GM21717 (cell line): ENCODE data around the gene TCP11L2.

ENCODE experiments used
- ATAC-seq: cut with Tn5 transposase; IDR thresholded peaks from one replicate; pipeline ENCODE4 v1.9.1; 2021; ENCODE audit warnings: mild to moderate bottlenecking, moderate library complexity; ENCODE audit not compliant: unreplicated experiment

TCP11L2 gene

DNA sequence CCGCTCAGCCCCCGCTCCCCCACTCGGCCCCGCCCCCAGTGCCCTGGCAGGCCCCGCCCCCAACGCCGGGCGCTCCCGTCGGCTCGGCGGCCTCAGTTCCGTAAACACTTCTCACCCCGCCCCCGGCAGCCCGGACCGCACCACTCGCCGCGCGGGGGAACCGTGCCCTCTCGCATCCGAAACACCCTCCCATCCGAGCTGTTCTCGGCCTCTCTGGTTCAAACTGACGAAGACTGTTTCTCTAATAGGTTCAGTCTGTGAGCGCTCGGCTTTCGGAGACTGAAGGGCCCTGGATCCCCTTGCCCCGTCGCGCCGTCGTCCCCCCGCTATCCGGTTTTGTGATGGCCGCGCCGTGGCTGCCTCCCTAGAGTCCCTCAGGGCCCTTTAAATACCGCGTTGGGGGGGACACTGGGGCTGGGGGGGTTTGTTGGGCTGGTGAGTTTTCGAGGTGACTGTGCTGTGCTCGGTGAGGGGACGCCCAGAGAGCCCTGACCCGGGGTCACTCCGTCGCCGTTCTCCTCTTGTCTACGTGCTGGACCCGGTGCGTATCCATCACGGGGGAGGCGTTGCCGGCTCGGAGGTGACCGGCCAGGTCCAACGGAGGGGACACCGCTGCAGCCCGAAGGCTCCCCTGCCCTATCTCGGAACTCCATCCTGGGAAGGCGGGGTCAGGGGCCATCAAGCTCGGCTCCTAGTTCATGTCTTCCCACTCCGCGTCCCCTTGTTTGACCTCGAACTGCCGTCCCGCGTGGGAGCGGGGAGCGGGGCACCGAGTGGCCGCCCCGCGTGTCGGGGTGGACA, at the start of gene TCP11L2:
TCP11L2 (plus strand) TSS at position 333 of the 801 bp plus-strand sequence. CDS start 8,343 bp downstream, outside the sequence.
- peak; percentile 71 for ATAC-seq

DNA sequence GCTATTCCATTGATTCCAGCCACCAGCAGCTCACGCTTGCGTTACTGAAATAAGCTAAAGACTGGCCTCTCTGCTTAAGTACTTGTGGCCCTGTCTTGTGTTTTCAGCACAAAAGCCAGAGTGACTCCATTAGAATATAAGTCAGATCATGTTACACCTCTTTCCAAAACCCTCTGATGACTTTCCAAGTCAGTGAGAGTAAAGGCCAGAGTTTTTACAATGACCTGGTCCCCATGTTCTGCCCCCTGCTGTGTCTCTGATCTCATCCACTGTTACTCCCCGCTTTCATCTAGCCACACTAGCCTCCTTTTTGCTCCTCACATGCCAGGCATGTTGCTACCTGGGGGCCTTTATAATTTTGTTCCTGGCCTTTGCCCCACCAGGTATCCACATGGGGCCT, 47.8 kb upstream of the TCP11L2 start:
- ATAC-seq, result no peak

DNA sequence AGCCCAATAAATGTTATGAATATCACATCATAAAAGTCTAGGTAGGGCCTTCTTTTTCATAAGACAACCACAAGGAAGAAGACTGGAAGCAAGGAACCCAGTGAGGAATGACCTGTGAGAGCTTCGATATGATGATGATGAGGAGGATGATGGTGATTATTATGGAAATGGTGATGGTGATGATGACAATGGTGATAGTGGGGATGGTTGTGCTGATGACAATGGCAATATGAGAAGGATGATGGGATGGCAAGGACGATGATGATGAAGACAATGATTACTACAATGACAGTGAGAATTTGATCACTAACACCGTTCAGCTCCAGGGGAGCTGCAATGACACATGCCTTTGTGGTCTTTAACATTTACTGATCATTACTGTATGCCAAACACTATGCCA, 47.0 kb upstream of the TCP11L2 start:
- ATAC-seq, result no peak

DNA sequence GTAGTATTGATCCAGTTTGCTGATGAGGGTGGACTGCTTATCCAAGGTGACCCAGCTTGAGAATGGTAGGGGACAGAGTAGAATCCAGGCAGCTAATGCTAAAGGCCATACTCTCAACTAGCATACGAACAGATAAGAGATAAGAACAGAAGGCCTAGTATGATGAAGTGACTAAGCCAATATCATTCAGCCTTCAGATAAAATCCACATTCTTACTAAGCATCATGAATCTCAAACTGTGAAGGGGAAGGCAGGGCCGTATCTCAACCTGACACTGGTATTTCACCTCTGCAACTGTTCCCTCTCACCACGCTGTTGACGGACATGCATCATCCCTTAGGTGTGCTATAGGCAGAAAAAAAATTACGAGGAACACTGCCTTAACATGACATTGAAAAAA, 46.6 kb upstream of the TCP11L2 start:
- ATAC-seq, result no peak

DNA sequence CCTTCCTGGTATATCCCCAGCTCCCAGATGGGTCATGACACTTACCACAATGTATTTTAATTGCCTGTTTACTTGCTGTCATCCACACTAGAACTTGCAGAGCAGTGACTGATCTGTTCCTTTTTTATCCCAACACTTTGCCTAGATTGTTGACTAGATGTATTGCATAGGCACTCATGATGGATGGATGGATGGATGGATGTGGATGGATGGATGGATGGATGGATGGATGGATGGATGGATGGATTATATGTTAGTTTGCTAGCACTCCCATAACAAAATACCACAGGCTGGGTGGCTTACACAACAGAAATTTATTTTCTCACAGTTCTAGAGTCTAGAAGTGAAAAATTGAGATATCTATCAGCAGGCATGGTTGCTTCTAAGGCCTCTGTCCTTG, 46.0 kb upstream of the TCP11L2 start:
- no peak for ATAC-seq

DNA sequence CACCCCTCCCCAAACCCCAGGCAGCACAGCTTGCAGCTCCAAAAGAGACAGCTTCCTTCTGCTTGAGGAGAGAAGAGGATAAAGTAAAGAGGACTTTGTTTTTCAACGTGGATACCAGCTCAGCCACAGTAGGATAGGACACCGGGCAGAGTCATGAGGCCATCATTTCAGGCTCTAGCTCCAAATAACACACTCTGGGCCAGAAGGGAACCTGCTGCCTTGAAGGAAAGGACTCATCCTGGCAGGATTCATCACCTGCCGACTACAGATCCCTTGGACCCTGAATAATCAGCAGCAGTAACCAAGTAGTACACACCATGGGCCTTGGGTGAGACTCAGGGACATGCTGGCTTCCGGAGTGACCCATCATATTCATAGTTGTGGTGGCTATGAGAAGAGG, 44.3 kb upstream of the TCP11L2 start:
- ATAC-seq, result no peak

DNA sequence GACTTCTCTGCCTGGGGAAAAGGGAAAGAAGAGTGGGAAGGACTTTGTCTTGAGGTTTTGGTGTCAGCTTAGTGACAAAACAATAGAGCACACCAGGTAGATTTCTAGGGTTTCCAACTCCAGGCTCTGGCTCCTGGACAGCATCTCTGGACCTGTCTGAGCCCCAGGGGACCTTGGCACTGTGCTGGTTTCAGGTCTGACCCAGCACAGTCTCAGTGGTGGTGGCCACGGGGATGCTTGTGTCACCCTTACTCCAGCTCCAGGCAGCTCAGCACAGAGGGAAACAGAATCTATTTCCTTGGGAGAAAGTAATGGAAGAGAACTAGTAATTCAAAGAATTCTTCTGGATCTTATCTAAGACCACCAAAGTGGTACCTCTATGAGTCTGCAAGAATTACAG, 43.6 kb upstream of the TCP11L2 start:
- no peak for ATAC-seq

DNA sequence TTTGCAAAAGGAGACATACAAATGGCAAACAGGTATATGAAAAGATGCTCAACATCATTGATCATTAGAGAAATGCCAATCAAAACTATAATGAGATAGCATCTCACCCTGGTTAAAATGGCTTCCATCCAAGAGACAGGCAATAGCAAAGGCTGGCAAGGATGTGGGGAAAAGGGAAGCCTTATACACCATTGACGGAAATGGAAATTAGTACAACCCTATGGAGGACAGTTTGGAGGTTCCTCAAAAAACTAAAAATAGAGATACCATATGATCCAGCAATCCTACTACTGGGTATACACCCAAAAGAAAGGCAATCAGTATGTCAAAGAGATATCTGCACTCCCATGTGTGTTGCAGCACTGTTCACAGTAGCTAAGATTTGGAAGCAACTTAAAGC, 37.4 kb upstream of the TCP11L2 start:
- ATAC-seq, result no peak

DNA sequence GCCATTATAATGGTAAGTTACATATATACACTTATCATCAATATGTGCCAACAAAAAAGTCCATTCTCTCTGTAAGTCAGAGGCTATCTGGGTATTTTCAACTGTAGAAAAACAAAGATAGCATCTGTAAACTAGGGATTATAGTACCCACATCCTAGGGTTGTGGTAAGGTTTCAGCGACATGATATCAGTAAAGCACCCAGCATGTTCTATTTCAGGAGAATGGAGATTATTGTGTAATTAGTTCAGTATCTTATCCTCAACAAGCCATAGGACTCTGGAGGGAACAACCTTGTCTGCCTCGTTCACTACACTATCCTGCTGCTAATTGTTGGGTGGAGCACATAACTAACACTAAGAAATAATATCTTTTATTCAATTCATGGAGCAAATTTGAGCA, 35.0 kb upstream of the TCP11L2 start:
- no peak for ATAC-seq

DNA sequence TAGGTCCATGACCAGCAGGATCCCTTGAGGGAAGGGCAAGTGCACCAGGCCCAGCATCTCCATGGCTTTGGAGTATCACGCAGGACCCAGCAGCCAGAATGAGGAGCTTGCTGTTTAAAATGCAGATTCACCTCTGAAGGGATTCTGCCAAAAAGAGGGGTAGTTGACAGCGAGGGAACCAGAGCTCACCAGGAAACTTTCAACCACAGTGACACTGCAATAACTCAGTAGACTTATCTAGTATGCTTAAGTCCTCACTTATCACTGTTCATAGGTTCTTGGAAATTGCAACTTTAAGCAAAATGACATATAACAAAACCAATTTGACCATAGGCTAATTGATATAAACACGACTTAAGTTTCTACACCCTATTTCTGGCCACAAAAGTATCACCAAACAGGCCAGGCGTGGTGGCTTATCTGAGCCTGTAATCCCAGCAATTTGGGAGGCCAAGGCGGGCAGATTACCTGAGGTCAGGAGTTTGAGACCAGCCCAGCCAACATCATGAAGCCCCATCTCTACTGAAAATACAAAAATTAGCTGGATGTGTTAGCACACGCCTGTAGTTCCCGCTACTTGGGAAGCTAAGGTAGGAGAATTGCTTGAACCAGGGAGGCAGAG, 33.3 kb upstream of the TCP11L2 start:
- ATAC-seq, result no peak

DNA sequence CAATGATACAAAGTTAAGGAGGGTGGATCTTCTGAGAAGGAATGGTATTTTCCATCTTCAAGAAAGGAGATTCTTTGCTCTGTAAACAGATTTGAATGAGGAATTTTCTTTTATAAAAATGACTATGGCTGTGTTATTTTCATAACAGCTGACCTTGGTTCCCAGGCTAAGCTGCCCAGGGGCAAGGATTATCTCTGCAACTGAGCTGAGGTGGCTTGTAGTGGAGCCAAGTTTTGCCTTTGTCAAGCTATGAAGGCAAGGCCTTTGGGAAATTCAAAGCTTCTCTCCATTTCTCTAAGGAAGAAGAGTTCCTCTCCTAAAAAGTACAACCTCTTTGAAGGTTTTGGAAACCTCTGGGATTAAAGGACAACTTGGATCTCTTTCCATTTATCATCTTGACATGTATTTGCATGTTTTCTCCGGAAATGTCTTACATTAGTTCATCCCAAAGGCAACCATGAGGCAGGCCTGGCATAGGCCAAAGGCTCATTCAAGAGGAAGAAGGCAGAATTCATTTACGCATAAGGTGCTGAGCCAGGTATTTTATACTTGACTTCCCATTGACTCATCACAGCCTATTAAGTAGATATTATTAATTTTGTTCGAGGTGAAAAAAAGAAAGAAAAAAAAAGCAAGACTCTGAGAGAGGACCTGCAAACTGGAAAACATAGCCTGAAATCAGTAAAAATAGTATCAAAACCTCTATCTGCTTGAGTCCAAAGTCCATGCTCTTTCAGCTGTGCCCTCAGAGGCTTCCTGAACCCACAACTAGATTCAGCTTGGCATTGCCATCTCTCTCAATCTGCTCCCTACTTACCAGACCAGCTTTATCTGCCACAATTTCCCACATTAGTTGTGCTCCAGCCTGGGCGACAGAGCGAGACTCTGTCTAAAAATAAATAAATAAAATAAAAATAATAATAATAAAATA, 30.7 kb upstream of the TCP11L2 start:
- no peak for ATAC-seq

DNA sequence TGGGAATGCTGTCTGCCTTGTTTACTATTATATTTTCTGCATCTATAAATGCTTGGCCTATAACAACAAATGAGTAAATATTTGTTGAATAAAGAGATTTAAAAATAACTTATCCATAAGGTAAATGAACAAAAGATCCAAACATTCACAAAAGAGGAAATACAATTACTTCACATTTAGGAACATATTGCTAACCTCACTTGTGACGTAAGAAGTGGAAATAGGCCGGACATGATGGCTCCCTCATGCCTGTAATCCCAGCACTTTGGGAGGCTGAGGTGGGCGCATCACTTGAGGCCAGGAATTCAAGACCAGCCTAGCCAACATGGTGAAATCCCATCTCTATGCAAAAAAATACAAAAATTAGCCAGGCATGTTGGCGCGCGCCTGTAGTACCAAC, 29.0 kb upstream of the TCP11L2 start:
- no peak for ATAC-seq

DNA sequence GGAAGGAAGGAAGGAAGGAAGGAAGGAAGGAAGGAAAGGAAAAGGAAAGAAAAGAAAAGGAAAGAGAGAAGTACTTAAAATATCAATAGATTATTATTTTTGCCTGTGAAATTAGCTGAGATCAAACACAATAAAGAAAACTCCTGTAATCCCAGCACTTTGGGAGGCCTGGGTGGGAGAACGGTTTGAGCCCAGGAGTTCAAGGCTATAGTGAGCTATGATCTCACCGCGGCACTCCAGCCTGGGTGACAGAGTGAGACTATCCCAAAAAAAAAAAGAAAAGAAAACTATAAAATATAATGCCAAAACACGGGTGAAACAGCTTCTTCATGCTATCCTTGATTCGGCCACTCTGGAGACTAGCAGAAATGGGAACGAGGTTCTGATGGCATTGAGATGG, 28.5 kb upstream of the TCP11L2 start:
- ATAC-seq, result no peak

DNA sequence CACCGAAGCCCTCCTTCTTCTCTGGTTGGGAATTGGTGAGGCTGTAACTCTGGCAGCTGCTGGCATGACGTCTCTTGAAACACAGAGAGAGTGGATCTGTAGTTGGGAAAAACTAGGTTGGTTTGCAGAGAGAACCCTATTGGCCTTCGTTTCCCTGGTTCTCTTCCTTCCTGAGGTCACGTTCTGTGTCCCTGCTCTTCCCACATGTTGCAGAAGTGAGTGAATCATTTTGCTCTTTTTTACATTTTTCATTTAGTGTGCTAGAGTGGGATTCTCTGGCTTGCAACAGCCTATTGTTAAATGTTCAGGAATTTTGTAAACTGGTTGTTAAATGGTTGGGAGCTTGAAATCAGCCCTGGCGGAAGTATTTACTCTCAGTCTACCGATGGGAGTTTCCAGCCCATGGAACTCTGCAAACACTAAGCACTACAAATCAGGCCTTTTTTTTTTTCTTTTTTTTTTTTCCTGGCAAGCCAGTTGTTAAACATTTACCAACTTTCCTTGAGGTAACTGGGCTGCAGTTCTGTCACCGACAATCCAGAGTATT, 27.9 kb upstream of the TCP11L2 start:
- ATAC-seq, result no peak

DNA sequence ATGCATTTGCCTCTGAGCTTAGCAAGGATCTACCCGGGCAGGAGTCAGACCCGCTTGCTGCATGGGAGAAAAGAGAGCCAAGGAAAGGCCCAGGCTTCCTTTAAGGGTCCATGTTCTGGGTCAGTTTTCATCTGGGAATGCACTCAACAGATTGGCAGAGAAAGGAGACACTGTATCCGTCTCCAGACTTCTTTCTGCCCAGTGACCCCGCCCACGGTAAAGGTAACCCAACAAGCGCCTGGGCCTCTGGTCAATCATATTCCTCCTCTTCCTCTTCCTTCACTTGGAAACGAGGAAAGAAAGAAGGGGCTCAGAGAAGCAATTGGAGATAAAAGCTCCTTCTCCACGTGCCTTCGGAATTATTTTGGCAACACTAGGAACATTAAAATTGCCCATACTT, 27.1 kb upstream of the TCP11L2 start:
- no peak for ATAC-seq

DNA sequence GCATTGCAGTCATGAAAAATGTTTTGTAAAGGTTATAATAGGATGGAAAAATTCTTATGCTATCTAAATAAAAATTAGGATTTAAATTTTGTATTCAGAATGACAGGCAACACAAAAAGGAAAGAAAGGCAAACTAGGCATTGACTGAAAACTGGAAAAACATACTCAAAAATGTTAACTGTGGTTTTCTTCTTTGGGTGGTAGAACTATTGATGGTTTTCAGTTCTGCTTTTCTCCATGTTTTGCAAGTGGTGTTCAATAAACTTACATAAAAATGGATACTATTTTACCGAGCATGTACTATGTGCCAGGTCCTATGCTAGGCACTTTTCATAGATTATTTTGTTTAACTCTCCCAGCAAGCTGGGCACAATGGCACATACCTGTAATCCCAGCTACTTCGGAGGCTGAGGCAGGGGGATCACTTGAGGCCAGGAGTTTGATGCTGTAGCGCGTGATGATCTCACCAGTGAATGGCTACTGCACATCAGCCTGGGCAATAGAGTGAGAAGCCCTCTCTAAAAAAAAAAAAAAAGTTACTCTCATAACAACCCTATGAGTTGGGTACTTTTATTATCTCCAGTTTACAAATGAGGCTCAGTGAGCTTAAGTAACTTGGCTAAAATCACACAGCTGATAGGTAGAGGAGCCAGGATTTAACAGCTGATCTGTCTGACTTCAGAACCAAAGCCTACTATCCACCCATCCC, 26.3 kb upstream of the TCP11L2 start:
- peak; percentile 87 for ATAC-seq

DNA sequence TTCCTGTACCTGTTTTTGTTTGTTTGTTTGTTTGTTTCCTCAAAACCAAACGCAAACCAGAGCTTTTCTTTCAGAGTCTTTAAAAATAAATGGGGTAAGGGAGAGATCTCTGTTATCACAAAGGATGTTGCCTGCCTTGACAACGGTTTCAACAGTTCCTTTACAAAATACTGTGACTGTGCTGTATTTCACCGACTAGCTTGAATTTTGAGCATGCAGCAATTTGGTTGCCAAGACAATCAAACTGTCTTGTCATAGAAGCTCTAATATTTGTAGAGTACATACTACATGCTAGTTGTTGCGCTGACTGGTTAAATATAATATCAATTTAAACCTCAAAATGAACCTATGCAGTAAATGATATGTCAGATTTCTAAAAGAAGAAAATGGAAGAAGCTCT, 22.4 kb upstream of the TCP11L2 start:
- no peak for ATAC-seq

DNA sequence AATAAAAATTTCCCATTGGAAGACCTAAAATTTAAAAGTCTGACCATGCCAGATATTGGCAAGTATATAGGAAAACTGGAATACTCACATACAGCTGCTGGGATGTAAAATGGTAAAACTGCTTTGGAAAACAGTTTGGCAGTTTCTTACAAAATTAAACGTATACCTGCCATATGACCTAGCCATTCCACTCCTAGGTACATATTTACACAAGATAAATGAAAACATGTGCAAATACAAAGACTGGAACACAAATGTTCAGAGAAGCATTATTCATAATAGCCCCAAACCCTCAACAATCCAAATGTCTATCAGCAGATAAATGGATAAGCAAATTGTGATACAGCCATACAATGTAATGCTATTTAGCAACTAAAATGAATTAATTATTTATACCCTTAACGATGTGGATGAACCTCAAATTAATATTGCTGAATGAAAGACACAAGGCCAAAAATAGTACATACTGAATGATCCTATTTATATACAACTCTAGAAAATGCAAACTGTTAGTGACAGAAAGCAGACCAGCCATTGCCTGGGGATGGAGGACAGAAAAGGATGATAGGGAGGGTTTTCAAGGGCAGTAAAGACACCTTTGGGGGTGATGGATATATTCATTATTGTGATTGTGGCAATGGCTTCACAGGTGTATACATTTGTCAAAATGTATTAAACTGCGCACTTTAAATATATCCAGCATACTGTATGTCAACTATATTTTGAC, 21.3 kb upstream of the TCP11L2 start:
- no peak for ATAC-seq

DNA sequence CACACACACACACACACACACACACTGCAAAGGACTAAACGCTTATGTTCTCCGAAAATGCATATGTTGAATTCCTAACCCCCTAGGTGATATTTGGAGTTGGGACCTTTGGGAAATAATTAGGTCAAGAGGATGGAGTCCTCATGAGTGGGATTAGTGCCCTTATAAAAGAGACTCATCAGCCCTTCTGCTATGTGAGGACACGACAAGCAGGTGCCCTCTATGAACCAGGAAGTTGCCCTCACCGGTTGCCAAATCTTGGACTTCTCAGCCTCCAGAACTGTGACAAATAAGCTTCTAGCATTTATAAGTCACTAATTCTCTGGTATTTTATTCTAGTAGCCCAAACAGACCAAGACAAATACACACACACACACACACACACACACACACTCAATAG, 20.7 kb upstream of the TCP11L2 start:
- ATAC-seq, result no peak
